ENCODE results near the gene GRB7.
"Not testable (repeated sequence)": the region's sequence is repeated elsewhere in the genome, so short reads cannot be mapped to it uniquely, and the experiment has no call there.

The GRB7 gene

GRCh38 chr17:39737760-39738567 lies at the start of gene GRB7:
GRB7 (plus strand) TSS chr17:39737938; CDS start chr17:39742302, 4,364 bp downstream.
- no peak for DNase-seq

GRCh38 chr17:39688475-39688835 lies 49.3 kb upstream of the GRB7 start:
- no peak for DNase-seq

GRCh38 chr17:39688945-39689344 lies 48.8 kb upstream of the GRB7 start:
- no peak for DNase-seq

- no peak for DNase-seq
Observed at GRCh38 chr17:39694593-39694992, 43.1 kb upstream of the GRB7 start.

GRCh38 chr17:39695089-39695474 lies 42.7 kb upstream of the GRB7 start:
- DNase-seq: no peak

GRCh38 chr17:39696731-39697130 lies 41.0 kb upstream of the GRB7 start:
- DNase-seq: no peak

GRCh38 chr17:39697961-39698360 lies 39.8 kb upstream of the GRB7 start:
- DNase-seq: no peak

- DNase-seq: not testable (repeated sequence)
Observed at GRCh38 chr17:39699157-39699817, 38.5 kb upstream of the GRB7 start.

GRCh38 chr17:39699818-39700147 lies 38.0 kb upstream of the GRB7 start, which contains the start of gene ERBB2:
ERBB2 (plus strand) TSS chr17:39700064; CDS start chr17:39700239, 175 bp downstream.
- no peak for DNase-seq

- no peak for DNase-seq
Observed at GRCh38 chr17:39700148-39700987, 37.4 kb upstream of the GRB7 start.

- DNase-seq: no peak
Observed at GRCh38 chr17:39701012-39701783, 36.5 kb upstream of the GRB7 start.

GRCh38 chr17:39701784-39702422 lies 35.8 kb upstream of the GRB7 start:
- no peak for DNase-seq

- DNase-seq: no peak
Observed at GRCh38 chr17:39702901-39703893, 34.5 kb upstream of the GRB7 start.

- no peak for DNase-seq
Observed at GRCh38 chr17:39703913-39704312, 33.8 kb upstream of the GRB7 start.

GRCh38 chr17:39704821-39705551 lies 32.8 kb upstream of the GRB7 start:
- DNase-seq: no peak

GRCh38 chr17:39705786-39706348 lies 31.9 kb upstream of the GRB7 start:
- no peak for DNase-seq

- DNase-seq: no peak
Observed at GRCh38 chr17:39706383-39706782, 31.4 kb upstream of the GRB7 start.

- DNase-seq: no peak
Observed at GRCh38 chr17:39706921-39707337, 30.8 kb upstream of the GRB7 start.

- no peak for DNase-seq
Observed at GRCh38 chr17:39709319-39709997, 28.3 kb upstream of the GRB7 start.
